ENCODE results near the gene UST.

The UST gene

GRCh38 chr6:148827416-148828045 is 80.7 kb downstream of the UST start:
- no peak overlapping the region for H3K27ac ChIP-seq
- DNase-seq, result peak; percentile 32
- H3K36me3 ChIP-seq (replicated peaks), result no peaks in the 10 kb centered on the region
- H3K4me3 ChIP-seq (ENCODE audit: low read depth, low read length), result no peak overlapping the region
- H3K27me3 ChIP-seq (replicated peaks), result no peaks in the 10 kb centered on the region
- no peak for TF ChIP-seq CTCF (IDR thresholded peaks at IDR 0.05; ENCODE audit: low read depth, low read length, missing control alignments)
- in situ Hi-C loops (cut with HindIII; ENCODE audit: low pct_ligation_motif_present, low sequenced_read_pairs), result no loop called here

- Histone ChIP-seq H3K27ac (no peak overlapping the region), H3K27me3 (replicated peaks) (no peaks in the 10 kb centered on the region), H3K4me3 (ENCODE audit: low read depth, low read length) (no peak overlapping the region), H3K36me3 (replicated peaks) (no peaks in the 10 kb centered on the region)
- in situ Hi-C loops (cut with HindIII; ENCODE audit: low pct_ligation_motif_present, low sequenced_read_pairs), result no loop called here
- no peak for DNase-seq
- TF ChIP-seq CTCF (IDR thresholded peaks at IDR 0.05; ENCODE audit: low read depth, low read length, missing control alignments), result no peak
These were observed 81.2 kb downstream of the UST start for GRCh38 chr6:148828047-148828446.

GRCh38 chr6:148829415-148830101 is 82.7 kb downstream of the UST start:
- Histone ChIP-seq H3K4me3 (ENCODE audit: low read depth, low read length) (no peak overlapping the region), H3K27ac (no peak overlapping the region), H3K36me3 (replicated peaks) (no peaks in the 10 kb centered on the region), H3K27me3 (replicated peaks) (no peaks in the 10 kb centered on the region)
- in situ Hi-C loops (cut with HindIII; ENCODE audit: low pct_ligation_motif_present, low sequenced_read_pairs), result no loop called here
- TF ChIP-seq CTCF (IDR thresholded peaks at IDR 0.05; ENCODE audit: low read depth, low read length, missing control alignments), result no peak
- no peak for DNase-seq

GRCh38 chr6:148830614-148831013 is 83.8 kb downstream of the UST start:
- DNase-seq, result no peak
- Histone ChIP-seq H3K36me3 (replicated peaks) (no peaks in the 10 kb centered on the region), H3K27ac (no peak overlapping the region), H3K4me3 (ENCODE audit: low read depth, low read length) (no peak overlapping the region), H3K27me3 (replicated peaks) (no peaks in the 10 kb centered on the region)
- TF ChIP-seq CTCF (IDR thresholded peaks at IDR 0.05; ENCODE audit: low read depth, low read length, missing control alignments), result no peak
- in situ Hi-C loops (cut with HindIII; ENCODE audit: low pct_ligation_motif_present, low sequenced_read_pairs), result no loop called here

GRCh38 chr6:148831064-148831463 is 84.2 kb downstream of the UST start:
- Histone ChIP-seq H3K27me3 (replicated peaks) (no peaks in the 10 kb centered on the region), H3K27ac (no peak overlapping the region), H3K36me3 (replicated peaks) (no peaks in the 10 kb centered on the region), H3K4me3 (ENCODE audit: low read depth, low read length) (no peak overlapping the region)
- DNase-seq, result no peak
- no peak for TF ChIP-seq CTCF (IDR thresholded peaks at IDR 0.05; ENCODE audit: low read depth, low read length, missing control alignments)
- in situ Hi-C loops (cut with HindIII; ENCODE audit: low pct_ligation_motif_present, low sequenced_read_pairs), result no loop called here
